ENCODE measurements around the gene ABL1. TPM values are rescaled to one million over a fixed set of nuclear protein-coding genes. Genes with fewer than 3 reads are reported as not detected.

ABL1 gene
- total and polyA plus RNA-seq, 2 of the 13 experiments (the other 11 are each of a cell fraction or from before 2014, with no cell fraction given), result 10.8 to 20.4 TPM

DNA sequence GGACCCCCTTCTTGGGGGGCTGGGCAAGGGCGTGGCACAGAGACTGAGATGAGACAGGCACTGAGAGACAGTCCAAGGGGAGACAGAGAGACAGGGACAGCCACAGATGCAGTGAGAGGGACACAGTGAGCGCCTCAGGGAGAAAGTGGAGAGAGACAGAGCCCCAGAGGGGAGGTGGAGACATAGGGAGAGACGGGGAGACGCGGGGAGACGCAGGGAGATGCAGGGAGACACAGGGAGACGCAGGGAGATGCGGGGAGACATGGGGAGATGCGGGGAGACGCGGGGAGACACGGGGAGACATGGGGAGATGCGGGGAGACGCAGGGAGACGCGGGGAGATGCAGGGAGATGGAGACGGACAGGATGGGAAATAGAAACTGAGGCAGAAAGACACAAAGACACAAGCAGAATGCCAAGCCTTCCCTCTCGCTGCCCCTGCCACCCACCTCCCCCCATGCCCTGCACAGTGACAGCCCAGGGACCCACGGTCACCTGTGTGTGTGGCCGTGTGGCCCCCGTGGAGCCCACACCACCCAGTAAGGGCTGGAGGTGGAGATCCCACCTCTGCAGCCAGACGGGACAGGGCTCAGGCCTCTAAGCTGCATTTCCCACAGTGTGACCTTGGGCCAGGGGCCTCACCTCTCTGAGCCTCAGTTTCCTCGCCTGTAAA is 95.2 kb downstream of the ABL1 start:
- TF ChIP-seq DNMT3B (CRISPR knock-in tag; conservative IDR thresholded peaks at IDR 0.05) (no peak), ZNF605 (CRISPR knock-in tag; IDR thresholded peaks at IDR 0.05) (no peak)
- TF ChIP-seq, protein P1, sequence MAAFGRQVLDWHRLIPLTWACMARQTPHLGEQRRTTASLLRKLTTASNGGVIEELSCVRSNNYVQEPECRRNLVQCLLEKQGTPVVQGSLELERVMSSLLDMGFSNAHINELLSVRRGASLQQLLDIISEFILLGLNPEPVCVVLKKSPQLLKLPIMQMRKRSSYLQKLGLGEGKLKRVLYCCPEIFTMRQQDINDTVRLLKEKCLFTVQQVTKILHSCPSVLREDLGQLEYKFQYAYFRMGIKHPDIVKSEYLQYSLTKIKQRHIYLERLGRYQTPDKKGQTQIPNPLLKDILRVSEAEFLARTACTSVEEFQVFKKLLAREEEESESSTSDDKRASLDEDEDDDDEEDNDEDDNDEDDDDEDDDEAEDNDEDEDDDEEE (CRISPR knock-in tag; IDR thresholded peaks at IDR 0.05), result no peak
- intact Hi-C loops (cut with micrococcal nuclease; ENCODE audit: unreplicated experiment), result no loop called here
- BruUV-seq (replicated peaks), result no TSS peak
- DNase-seq (ENCODE audit: low spot score), result no peak
- H2AFZ ChIP-seq (ENCODE audit: low read length), result no peak overlapping the region
- in situ Hi-C loops (cut with HindIII; ENCODE audit: extremely low pct_ligation_motif_present, low pct_unique_long_range_greater_than_20kb), result no loop called here
- no peaks in the 10 kb centered on the region for H3K9me3 ChIP-seq (ENCODE audit: low read length)
- no peaks in the 10 kb centered on the region for H3K36me3 ChIP-seq (replicated peaks in 1 of 2; ENCODE audit: control insufficient read depth in 1 of 2, insufficient read depth in 2 of 2, low read length in 2 of 2)
- H3K4me1 ChIP-seq (ENCODE audit: insufficient read depth, low read length), result peaks cover 40% of the 10 kb centered on the region
- no peaks in the 10 kb centered on the region for H4K20me1 ChIP-seq (ENCODE audit: insufficient read depth, low read length)
- 28% methylated on average over 19 of the region's 23 CpGs for WGBS (ENCODE audit: low lambda C conversion rate)
- peaks cover 13 to 95% of the 10 kb centered on the region in 2 experiments for H3K27me3 ChIP-seq (ENCODE audit: control insufficient read depth in 1 of 2, insufficient read depth in 2 of 2, low read length in 2 of 2)
- POLR2A ChIA-PET, result no interaction called here
- FAIRE-seq, result no peak
- no peak overlapping the region for H3K27ac ChIP-seq (ENCODE audit: extremely low read length, insufficient read depth, low read length)
- no peak overlapping the region for H3K4me3 ChIP-seq (replicated peaks in 1 of 3; ENCODE audit: insufficient read depth in 1 of 3, low read depth in 2 of 3, low read length in 3 of 3)
- H3K9ac ChIP-seq (ENCODE audit: insufficient read depth, low read depth, low read length), result no peak overlapping the region
- H3K79me2 ChIP-seq (ENCODE audit: insufficient read depth, low read length), result no peaks in the 10 kb centered on the region
- ATAC-seq, result no peak
- H3K4me2 ChIP-seq (ENCODE audit: low read depth, low read length), result no peak overlapping the region
- CTCF ChIA-PET (ENCODE audit: low intra/inter-chr PET ratio, low total read pairs), result no interaction called here

DNA sequence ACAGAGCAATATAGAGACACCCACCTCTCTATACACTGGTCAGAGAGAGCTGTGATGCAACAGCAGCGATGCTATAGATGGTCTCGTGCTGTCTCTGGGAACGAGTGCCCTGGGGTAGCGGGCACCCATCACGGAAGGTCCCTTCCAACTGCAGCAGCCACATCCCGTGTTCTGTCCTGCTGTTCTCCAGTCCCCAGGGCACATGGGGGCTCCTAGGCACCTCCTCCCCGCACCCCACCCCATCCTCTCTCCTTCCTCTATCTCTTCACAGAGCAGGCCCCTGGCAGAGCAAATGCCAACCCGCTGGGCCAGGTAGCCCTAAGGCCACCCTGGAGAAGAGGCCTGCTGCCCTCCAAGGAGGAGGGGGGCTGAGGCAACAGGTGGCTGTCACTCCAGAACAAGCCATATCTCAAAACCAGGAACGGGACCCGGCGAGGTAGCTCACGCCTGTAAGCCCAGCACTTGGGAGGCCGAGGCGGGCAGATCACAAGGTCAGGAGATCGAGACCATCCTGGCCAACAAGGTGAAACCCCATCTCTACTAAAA is 95.8 kb downstream of the ABL1 start:
- ATAC-seq (no peak), FAIRE-seq (no peak), DNase-seq (ENCODE audit: low spot score) (no peak)
- in situ Hi-C loops (cut with HindIII; ENCODE audit: extremely low pct_ligation_motif_present, low pct_unique_long_range_greater_than_20kb) (no loop called here), intact Hi-C loops (cut with micrococcal nuclease; ENCODE audit: unreplicated experiment) (no loop called here)
- Histone ChIP-seq H3K9ac (ENCODE audit: insufficient read depth, low read depth, low read length) (no peak overlapping the region), H3K4me2 (ENCODE audit: low read depth, low read length) (no peak overlapping the region), H3K9me3 (ENCODE audit: low read length) (no peaks in the 10 kb centered on the region), H3K27ac (ENCODE audit: extremely low read length, insufficient read depth, low read length) (no peak overlapping the region), H3K4me3 (replicated peaks in 1 of 3; ENCODE audit: insufficient read depth in 1 of 3, low read depth in 2 of 3, low read length in 3 of 3) (no peak overlapping the region), H4K20me1 (ENCODE audit: insufficient read depth, low read length) (no peaks in the 10 kb centered on the region), H3K79me2 (ENCODE audit: insufficient read depth, low read length) (no peaks in the 10 kb centered on the region), H3K36me3 (replicated peaks in 1 of 2; ENCODE audit: control insufficient read depth in 1 of 2, insufficient read depth in 2 of 2, low read length in 2 of 2) (no peaks in the 10 kb centered on the region), H3K27me3 (ENCODE audit: control insufficient read depth in 1 of 2, insufficient read depth in 2 of 2, low read length in 2 of 2) (peaks cover 12 to 94% of the 10 kb centered on the region in 2 experiments), H3K4me1 (ENCODE audit: insufficient read depth, low read length) (peaks cover 44% of the 10 kb centered on the region), H2AFZ (ENCODE audit: low read length) (no peak overlapping the region)
- BruUV-seq (replicated peaks), result no TSS peak
- CTCF ChIA-PET (ENCODE audit: low intra/inter-chr PET ratio, low total read pairs), result no interaction called here
- WGBS (ENCODE audit: low lambda C conversion rate), result 25% methylated on average over 14 of the region's 15 CpGs
- POLR2A ChIA-PET, result no interaction called here
- no peak for TF ChIP-seq TMF1 (CRISPR knock-in tag; IDR thresholded peaks at IDR 0.05; ENCODE audit: low read depth)
- TF ChIP-seq, protein P2, sequence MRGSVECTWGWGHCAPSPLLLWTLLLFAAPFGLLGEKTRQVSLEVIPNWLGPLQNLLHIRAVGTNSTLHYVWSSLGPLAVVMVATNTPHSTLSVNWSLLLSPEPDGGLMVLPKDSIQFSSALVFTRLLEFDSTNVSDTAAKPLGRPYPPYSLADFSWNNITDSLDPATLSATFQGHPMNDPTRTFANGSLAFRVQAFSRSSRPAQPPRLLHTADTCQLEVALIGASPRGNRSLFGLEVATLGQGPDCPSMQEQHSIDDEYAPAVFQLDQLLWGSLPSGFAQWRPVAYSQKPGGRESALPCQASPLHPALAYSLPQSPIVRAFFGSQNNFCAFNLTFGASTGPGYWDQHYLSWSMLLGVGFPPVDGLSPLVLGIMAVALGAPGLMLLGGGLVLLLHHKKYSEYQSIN (CRISPR knock-in tag; IDR thresholded peaks at IDR 0.05; ENCODE audit: borderline replicate concordance), result no peak
- TF ChIP-seq ZNF225 (CRISPR knock-in tag; IDR thresholded peaks at IDR 0.05), result no peak
- TF ChIP-seq ZSCAN12 (CRISPR knock-in tag; IDR thresholded peaks at IDR 0.05), result no peak
- TF ChIP-seq ARNTL (CRISPR knock-in tag; IDR thresholded peaks at IDR 0.05), result no peak
- TF ChIP-seq, protein P3, sequence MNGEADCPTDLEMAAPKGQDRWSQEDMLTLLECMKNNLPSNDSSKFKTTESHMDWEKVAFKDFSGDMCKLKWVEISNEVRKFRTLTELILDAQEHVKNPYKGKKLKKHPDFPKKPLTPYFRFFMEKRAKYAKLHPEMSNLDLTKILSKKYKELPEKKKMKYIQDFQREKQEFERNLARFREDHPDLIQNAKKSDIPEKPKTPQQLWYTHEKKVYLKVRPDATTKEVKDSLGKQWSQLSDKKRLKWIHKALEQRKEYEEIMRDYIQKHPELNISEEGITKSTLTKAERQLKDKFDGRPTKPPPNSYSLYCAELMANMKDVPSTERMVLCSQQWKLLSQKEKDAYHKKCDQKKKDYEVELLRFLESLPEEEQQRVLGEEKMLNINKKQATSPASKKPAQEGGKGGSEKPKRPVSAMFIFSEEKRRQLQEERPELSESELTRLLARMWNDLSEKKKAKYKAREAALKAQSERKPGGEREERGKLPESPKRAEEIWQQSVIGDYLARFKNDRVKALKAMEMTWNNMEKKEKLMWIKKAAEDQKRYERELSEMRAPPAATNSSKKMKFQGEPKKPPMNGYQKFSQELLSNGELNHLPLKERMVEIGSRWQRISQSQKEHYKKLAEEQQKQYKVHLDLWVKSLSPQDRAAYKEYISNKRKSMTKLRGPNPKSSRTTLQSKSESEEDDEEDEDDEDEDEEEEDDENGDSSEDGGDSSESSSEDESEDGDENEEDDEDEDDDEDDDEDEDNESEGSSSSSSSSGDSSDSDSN (CRISPR knock-in tag; IDR thresholded peaks at IDR 0.05), result no peak
- TF ChIP-seq, protein P4, sequence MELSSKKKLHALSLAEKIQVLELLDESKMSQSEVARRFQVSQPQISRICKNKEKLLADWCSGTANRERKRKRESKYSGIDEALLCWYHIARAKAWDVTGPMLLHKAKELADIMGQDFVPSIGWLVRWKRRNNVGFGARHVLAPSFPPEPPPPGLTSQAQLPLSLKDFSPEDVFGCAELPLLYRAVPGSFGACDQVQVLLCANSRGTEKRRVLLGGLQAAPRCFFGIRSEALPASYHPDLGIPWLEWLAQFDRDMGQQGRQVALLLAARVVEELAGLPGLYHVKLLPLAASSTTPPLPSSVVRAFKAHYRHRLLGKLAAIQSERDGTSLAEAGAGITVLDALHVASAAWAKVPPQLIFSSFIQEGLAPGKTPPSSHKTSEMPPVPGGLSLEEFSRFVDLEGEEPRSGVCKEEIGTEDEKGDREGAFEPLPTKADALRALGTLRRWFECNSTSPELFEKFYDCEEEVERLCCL (CRISPR knock-in tag; IDR thresholded peaks at IDR 0.05; ENCODE audit: borderline replicate concordance), result no peak
- no peak for TF ChIP-seq ZNF274 (CRISPR knock-in tag; IDR thresholded peaks at IDR 0.05)
- TF ChIP-seq HOXA7 (CRISPR knock-in tag; IDR thresholded peaks at IDR 0.05), result no peak

Data from HepG2 (cell line).